ENCODE measurements around the gene HNRNPU.

The HNRNPU gene

DNA sequence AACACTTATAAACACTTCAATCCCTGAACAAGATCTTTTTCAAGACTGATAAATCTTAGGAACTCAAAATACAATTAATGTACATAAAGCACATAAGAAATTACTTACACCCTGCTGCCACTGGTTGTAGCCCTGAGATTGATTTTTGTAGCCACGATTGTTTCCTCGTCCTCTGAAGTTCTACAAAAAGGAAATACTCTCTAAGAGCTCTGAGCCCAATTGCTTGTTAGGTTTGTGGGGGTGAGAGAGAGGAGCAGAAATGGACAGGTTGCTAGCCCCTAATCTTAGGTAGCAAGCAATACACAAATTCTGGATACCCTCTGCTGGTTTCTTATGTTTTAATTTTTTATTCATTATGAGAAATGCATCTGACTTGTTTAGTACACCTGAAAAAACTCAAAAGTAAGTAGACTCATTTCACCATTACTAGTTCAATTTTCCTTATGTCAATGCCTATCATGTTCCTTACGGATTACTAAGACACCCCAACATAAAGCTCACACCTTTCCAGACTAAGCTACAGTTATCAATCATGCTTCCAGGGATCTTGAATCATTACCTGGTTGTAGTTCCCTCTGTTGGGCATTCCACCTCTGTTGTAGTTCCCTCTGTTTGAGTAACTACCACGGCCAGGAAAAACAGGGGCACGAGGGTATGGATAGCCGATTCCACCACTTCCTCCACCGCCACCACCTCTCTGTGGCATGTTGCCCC, 9.3 kb downstream of the HNRNPU start:
- no peak overlapping the region for H3K4me3 ChIP-seq (ENCODE audit: low read length)
- TF ChIP-seq ZNF274 (IDR thresholded peaks at IDR 0.05; ENCODE audit: low read depth, low read length) = no peak

DNA sequence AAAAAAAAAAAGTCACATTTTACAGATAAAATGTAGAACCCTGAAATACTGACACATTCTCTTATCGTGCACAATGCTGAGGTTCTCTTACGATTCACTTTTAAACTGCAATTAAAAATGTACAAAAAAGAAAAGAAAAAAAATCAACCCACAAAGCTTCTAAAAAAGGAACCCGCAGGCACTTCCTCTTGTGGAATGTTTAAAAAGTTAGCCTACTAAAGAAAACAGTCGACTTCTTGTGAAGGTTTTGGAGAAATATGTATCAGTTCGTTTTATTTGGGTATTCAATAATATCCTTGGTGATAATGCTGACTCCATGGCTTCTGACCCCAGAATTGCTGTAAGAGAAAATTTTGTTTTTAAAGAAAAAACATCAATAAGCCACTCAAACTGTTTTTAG, 10.2 kb downstream of the HNRNPU start:
- H3K4me3 ChIP-seq (ENCODE audit: low read length) = no peak overlapping the region
- no peak for TF ChIP-seq ZNF274 (IDR thresholded peaks at IDR 0.05; ENCODE audit: low read depth, low read length)

DNA sequence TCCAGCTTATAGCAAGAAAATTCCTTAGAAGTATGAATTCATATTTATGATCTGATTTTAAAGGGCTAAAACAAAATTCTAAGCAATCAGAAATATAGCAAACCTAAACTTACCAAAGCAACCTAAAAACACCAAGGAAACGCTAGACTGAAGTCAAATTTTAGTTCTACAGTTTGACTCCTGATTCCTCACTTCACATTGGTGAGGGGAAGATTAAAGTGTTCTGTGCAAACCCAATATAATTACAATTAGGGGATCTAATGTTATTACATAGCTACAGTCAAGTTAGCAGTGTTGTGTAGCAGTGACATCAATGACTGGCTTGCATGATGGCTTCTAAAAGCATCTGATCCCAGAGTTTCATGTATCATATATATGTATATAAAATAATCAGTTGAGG, 11.6 kb downstream of the HNRNPU start:
- TF ChIP-seq ZNF274 (IDR thresholded peaks at IDR 0.05; ENCODE audit: low read depth, low read length) = no peak
- H3K4me3 ChIP-seq (ENCODE audit: low read length) = no peak overlapping the region

DNA sequence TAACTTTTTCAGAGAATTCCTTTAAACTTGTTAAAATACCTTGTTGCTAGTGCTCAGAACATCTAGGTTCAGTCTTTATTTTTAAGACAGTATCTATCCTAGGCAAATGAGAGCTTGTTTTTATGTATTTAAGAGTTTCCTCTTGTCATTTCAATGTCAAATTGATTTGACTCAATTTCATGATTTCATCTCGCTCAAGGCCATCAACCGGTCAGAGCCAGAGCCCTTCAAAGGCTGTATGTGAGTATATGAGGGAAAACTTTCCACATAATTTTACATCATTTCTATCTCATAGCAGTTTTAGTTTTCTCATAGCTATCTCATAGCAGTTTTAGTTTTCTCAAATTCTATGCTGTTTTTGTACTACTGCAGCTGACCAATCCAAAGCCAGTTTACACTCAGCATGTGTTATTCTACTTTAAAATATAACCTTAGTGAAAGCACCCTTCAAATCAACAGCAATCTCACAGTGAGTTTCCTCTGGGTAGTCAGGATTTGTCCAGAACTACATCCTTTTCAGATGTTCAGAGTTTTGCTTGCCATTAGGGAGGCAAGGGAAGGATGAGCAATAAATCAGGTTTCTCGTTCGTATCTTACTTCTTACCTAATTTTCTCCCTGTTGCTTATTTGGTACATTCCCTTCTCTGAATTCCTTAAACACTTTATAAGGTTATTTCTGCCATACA, 12.7 kb downstream of the HNRNPU start:
- TF ChIP-seq ZNF274 (IDR thresholded peaks at IDR 0.05; ENCODE audit: low read depth, low read length) = no peak

DNA sequence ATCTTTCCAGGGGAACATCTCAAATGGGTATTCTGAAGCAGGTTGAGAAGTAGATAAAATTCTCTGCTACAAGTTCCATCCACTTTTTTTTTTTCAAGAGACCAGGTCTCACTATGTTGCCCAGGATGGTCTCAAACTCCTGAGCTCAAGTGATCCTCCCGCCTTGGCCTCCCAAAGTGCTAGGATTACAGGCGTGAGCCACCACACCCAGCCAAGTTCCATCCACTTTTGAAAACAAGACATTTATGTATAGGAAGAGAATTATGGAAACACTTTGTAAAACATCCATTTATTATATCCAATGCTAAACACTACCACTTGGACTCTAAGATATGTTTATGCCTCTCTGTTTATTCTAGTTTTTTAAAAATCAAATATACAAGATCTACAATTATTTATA, 13.4 kb downstream of the HNRNPU start:
- TF ChIP-seq ZNF274 (IDR thresholded peaks at IDR 0.05; ENCODE audit: low read depth, low read length) = no peak
- no peak overlapping the region for H3K4me3 ChIP-seq (ENCODE audit: low read length)

More for the DNA sequence above, 12.7 kb downstream of the HNRNPU start:
- H3K4me3 ChIP-seq (ENCODE audit: low read length) = no peak overlapping the region

DNA sequence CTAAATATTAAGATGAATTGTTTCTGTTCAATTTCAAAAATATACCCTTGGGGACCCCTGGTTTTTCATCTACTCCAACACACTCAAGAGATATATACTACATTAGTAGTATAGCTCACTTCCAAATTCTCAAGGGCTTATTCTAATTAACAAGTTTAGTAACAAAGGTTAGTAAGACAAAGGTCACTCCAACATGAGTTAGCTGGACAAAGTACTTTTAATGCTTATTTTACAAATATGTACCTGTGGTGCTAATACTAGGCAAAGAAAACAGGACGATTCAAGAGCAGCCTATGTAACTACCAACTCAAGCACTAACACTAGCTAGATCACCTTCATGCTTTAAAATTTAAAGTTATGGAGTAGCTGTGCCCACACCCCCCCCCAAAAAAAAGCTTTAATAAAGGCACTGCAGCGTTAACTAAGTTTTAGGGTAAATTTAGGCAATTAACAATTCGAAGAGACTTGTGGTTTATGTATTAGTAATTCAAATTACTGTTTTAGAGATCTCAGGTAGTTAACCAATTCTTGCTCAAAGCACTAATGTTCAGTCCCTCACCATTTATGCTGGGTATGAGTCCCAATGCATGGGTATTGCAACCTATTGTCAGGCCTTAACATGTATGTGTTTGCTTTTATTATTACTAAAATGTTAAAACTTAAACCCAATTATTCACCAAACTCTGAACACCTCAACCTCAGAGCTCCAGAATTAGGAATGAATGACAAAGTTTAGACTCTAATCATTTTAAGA, 14.1 kb downstream of the HNRNPU start:
- no peak for TF ChIP-seq ZNF274 (IDR thresholded peaks at IDR 0.05; ENCODE audit: low read depth, low read length)
- H3K4me3 ChIP-seq (ENCODE audit: low read length) = no peak overlapping the region

DNA sequence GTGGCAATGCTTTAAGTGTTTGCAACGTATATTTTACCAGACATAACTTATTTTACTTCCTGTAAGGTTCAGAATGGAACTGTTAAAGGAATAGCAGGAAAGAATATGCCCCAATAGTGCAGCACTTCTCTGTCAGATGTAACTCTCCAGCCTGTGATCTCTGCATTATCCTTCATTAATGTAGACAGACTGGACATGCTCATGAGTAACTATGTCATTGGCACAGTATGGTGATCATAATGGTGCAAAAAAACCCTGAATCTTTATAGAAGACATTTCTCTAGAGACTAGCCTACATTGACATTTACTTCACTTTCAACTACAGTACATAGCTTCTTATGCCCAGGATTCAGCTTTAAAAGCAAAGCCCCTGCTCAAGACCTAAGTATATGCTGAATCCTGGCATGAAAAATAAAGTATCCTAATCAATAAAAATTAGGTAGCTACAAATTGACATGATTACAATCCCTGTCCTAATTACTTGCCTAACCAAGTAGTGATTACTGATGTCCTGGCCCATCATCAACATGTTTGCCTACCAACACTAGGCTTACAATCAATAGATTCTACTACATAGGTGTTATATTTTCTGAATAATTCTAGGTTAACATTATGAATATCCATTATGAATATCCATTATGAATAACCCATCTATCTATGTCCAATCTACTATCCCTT, 15.0 kb downstream of the HNRNPU start:
- TF ChIP-seq ZNF274 (IDR thresholded peaks at IDR 0.05; ENCODE audit: low read depth, low read length) = no peak
- no peak overlapping the region for H3K4me3 ChIP-seq (ENCODE audit: low read length)

DNA sequence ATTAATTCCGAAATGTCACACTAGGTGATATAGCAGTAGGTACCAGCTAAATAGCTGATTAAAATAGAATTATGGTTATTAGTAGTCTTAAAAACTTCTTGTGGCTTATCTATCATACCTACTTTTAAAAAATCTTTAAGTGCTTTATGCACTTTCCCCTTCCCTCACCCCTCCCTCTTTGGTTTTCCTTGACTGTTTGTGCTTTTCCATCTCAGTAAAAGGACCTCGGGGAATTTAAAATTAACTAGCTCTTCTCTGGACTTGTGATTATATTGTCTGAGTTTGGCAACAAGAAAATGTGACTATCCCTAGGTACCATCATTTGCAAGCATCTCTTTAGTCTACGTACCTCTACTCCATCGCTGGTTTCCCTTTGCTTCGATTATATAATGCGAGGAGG, 17.7 kb downstream of the HNRNPU start:
- TF ChIP-seq ZNF274 (IDR thresholded peaks at IDR 0.05; ENCODE audit: low read depth, low read length) = no peak
- no peak overlapping the region for H3K4me3 ChIP-seq (ENCODE audit: low read length)

DNA sequence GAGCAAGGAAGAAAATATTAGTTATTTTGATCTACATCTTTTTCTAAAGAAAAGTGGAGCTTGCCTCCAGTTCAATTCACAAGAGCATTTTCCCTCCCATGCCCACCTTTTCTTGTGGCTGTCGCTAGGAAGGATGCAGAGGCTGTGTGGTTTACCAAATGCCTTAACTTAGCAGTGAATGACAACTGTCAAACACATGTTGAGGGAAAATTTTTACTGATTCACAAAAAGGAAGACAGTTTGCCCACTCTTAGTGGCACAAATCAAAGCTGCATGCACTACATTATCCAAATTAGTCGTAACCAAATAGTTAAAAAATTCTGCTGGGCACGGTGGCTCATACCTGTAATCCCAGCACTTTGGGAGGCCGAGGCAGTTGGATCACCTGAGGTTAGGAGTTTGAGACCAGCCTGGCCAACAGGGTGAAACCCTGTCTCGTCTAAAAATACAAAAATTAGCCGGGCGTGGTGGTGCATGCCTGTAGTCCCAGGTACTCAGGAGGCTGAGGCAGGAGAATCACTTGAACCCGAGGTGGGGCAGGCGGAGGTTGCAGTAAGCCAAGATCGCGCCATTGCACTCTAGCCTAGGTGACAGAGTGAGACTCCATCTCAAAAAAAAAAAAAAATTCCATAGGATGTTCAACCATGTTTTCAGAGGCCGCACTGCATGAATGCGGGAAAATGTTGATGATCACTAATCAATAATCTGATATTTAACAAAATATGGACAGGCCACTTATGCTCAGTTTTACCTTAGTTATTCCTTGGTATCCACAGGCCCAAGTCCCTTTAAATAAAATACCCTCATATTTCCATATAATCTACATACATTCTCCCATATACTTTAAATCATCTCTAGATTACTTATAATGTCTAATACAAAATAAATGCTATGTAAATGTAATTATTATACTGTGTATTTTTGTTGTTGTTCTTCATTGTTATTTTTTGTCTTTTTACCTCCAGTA, 19.9 kb downstream of the HNRNPU start:
- H3K4me3 ChIP-seq (ENCODE audit: low read length) = no peak overlapping the region
- TF ChIP-seq ZNF274 (IDR thresholded peaks at IDR 0.05; ENCODE audit: low read depth, low read length) = no peak

DNA sequence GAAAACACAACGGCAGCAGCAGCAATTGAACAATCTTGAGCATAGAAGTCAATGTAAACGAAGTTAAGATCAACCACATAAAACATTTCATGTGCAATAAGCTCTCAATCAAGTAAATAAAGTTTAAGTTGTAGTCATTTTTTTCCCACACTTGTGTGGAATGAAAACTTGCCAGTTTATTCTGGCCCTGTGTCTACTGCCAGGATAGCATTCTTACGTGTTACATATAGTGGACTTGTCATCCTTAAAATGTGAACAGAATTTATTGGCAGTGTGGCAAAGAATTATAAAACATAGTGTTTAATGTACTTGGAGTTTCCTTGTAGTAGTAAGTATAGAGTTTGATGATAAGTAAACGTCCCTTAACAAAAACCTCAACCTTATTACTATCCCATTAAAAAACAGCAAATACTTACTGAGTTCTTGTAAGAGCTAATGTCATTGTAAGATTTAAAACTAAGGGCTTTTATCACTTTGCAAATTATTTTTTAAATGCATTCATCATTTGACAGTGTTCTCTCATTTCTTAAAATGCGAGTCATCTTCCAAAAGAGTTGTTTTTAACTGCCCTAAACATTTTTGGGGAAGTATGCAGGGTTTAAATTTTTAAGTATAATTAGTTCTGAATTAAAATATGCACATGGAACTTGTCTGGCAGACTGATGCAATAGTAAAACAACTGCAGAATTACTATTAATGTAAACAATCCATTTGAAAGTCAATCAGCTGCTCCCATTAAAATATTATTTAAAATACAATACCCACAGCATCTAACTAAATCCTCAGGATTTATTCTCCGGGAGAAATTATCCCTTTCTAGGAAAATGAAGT, 21.0 kb downstream of the HNRNPU start:
- TF ChIP-seq ZNF274 (IDR thresholded peaks at IDR 0.05; ENCODE audit: low read depth, low read length) = no peak
- no peak overlapping the region for H3K4me3 ChIP-seq (ENCODE audit: low read length)

DNA sequence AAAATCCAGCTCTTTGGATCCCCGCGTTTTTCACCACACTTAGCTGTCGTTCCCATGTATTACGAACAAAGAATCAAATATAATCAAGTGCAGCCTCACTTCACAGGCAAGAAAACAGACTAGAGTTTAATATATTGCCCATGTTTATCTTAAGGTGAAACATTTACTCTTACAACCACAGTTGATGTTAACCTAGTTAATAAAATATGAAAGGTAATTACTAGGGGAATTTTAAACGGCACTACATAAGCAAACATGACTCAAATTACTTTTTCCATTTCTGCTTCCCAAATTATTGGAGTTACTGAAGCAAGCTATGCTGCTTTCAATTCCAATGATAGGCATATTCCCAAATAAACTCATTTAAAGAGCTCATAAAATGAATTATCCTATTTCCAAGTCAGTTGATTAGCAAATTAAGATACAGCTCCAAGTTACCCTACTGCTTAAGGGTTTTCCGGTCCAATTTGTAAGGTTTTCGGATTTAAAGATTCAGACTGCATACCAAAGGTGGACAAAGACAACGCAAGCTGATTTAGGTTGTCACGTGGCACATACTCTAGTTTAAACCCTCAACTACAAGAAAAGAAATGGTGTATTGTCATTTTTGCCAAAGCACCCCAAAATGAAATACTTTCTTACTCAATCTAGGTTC, 22.9 kb downstream of the HNRNPU start:
- H3K4me3 ChIP-seq (ENCODE audit: low read length) = no peak overlapping the region
- no peak for TF ChIP-seq ZNF274 (IDR thresholded peaks at IDR 0.05; ENCODE audit: low read depth, low read length)

DNA sequence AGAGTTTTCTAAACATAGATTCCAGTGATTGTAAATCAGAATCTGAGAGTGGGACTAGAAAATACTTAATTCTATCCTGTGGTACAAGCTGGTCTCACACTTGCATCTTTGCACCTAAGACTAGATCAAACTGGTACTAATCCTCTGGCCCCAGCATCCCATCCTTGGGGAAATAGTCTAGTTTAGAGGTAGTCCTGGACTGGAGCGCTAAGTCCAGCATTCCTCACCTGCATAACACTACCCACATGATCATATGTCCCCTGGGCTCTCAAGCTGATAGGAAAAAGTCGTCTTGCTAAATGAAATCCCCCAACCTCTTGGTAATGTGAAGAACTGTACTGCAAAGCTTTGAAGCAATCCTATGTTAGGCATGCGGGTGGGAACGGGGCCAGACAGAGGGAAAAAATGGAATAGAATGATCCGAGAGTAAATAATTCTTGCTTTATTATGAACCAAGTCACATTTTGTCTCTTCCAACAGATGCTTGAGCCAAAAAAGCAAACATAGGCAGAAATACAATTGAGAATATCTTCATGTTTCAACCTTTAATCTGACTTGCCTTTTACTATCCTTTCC, 24.0 kb downstream of the HNRNPU start:
- TF ChIP-seq ZNF274 (IDR thresholded peaks at IDR 0.05; ENCODE audit: low read depth, low read length) = no peak
- no peak overlapping the region for H3K4me3 ChIP-seq (ENCODE audit: low read length)

All from GM08714 (cell line).